ENCODE measurements around the gene ZMYND11. TPM values are rescaled to one million over a fixed set of nuclear protein-coding genes. Genes with fewer than 3 reads are reported as not detected.
A peak's percentile ranks its signal among the peaks of the same experiment; 100 is the strongest.

ZMYND11 gene
- polyA plus RNA-seq, 1 of the 3 experiments (the other 2 are of a cell fraction) = 33.1 TPM

- H3K27ac ChIP-seq (ENCODE audit: low read depth in 2 of 2, low read length in 1 of 2) = no peak overlapping the region
- H3K9ac ChIP-seq = no peak overlapping the region
- H3K27me3 ChIP-seq (ENCODE audit: insufficient read depth) = no peaks in the 10 kb centered on the region
- H3F3A ChIP-seq (replicated peaks; ENCODE audit: insufficient read depth) = peaks cover 5% of the 10 kb centered on the region
- POLR2A ChIA-PET = no interaction called here
- 52% methylated on average over 1 of the region's 1 CpG for WGBS (ENCODE audit: low lambda C conversion rate)
- H3K36me3 ChIP-seq (replicated peaks in 1 of 2; ENCODE audit: control insufficient read depth in 1 of 2, insufficient read depth in 2 of 2, low read length in 1 of 2) = no peaks in the 10 kb centered on the region
- CTCF ChIA-PET = interaction anchor here (0.7 kb wide), 1 partner anchor 11 kb away, joined by 3 read pairs; the partner anchor contains the start of gene ZMYND11
- no peaks in the 10 kb centered on the region for H3K9me3 ChIP-seq
- no peaks in the 10 kb centered on the region for H4K20me1 ChIP-seq (ENCODE audit: insufficient read depth)
- no peak overlapping the region for H2AFZ ChIP-seq (ENCODE audit: low read depth)
- H3K4me2 ChIP-seq = no peak overlapping the region
- H3K79me2 ChIP-seq (ENCODE audit: insufficient read depth) = no peaks in the 10 kb centered on the region
- peaks cover 0 to 2% of the 10 kb centered on the region in 2 experiments; a peak in 3 of 4 replicates for H3K4me1 ChIP-seq (ENCODE audit: control insufficient read depth in 1 of 2, insufficient read depth in 2 of 2, low read depth in 1 of 2, low read length in 1 of 2)
- no peaks in the 10 kb centered on the region for H3K9me2 ChIP-seq
- peak in 1 of 2 experiments; percentile 15; a peak in 1 of 4 replicates for TF ChIP-seq EP300 (IDR thresholded peaks at IDR 0.05; ENCODE audit: borderline replicate concordance in 1 of 2, low read depth in 1 of 2, low read length in 1 of 2)
- peak; percentile 41; the same call in 1 of the 2 replicates for TF ChIP-seq GATA2 (CRISPR knock-in tag; IDR thresholded peaks at IDR 0.05)
- TF ChIP-seq FOSL2 (IDR thresholded peaks at IDR 0.05; ENCODE audit: borderline replicate concordance, low read depth) = no peak
- TF ChIP-seq TCF12 (IDR thresholded peaks at IDR 0.05) = 0 out of 2 replicates have a peak, but pooled peaks have one; percentile 10
- H3K4me3 ChIP-seq (ENCODE audit: low read depth in 2 of 2, low read length in 1 of 2) = no peak overlapping the region
- no peak for DNase-seq
Observed at GRCh38 chr10:124874-125273, 10.4 kb upstream of the ZMYND11 start.

DNA sequence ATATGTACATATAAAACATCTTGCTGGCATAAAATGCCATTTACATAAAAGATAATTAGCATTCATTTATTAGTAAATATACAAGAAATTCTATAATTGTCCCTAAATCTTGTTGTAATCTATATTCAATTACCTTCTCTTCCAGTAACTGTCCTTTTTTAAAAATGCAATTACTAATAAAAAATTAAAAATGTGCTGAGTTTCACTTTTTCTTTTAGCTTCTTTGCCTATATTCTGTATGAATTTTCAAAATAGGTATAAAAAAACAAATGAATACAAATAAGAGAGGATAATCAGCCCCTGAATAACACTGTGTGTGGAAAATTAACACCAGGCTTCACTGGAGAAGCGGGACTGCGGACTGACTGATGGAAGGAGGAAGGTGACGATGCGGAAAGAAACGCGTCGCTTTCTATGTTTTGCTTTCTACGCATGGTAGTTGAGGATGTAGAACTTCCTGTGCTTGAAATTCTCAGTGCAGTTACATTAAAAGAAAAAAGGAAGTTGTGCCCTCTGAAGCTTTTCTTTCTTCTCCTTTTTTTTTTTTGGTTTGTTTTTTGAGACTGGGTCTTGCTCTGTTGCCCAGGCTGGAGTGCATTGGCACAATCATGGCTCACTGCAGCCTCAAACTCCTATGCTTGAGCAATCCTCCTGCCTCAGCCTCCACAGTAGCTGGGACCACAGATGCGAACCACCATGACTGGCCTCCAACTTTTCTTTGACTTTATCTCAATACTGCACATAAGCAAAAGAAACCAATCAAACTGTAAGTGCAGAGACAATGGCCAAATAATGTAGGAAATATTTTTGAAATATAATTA, 7.4 kb upstream of the ZMYND11 start:
- H2AFZ ChIP-seq (ENCODE audit: low read depth) = no peak overlapping the region
- H3K9ac ChIP-seq = no peak overlapping the region
- H3K27ac ChIP-seq (ENCODE audit: low read depth in 2 of 2, low read length in 1 of 2) = no peak overlapping the region
- TF ChIP-seq MXI1 (IDR thresholded peaks at IDR 0.05; ENCODE audit: low read depth, low read length) (no peak), TCF12 (IDR thresholded peaks at IDR 0.05) (no peak)
- ChIA-PET CTCF (interaction anchor here (2.5 kb wide), 1 partner anchor 53 kb away, joined by 10 read pairs; no protein-coding TSS in a partner anchor), POLR2A (no interaction called here)
- H3K9me3 ChIP-seq = no peaks in the 10 kb centered on the region
- peaks cover 9% of the 10 kb centered on the region for H3F3A ChIP-seq (replicated peaks; ENCODE audit: insufficient read depth)
- H3K27me3 ChIP-seq (ENCODE audit: insufficient read depth) = no peaks in the 10 kb centered on the region
- no peaks in the 10 kb centered on the region for H3K9me2 ChIP-seq
- DNase-seq = no peak
- no peaks in the 10 kb centered on the region for H3K36me3 ChIP-seq (replicated peaks in 1 of 2; ENCODE audit: control insufficient read depth in 1 of 2, insufficient read depth in 2 of 2, low read length in 1 of 2)
- no peak overlapping the region for H3K4me2 ChIP-seq
- WGBS (ENCODE audit: low lambda C conversion rate) = 95% methylated on average over 9 of the region's 9 CpGs
- no peak overlapping the region for H3K4me3 ChIP-seq (ENCODE audit: low read depth in 2 of 2, low read length in 1 of 2)
- H3K4me1 ChIP-seq (ENCODE audit: control insufficient read depth in 1 of 2, insufficient read depth in 2 of 2, low read depth in 1 of 2, low read length in 1 of 2) = peaks cover 4 to 7% of the 10 kb centered on the region in 2 experiments; a peak in 3 of 4 replicates
- H4K20me1 ChIP-seq (ENCODE audit: insufficient read depth) = no peaks in the 10 kb centered on the region
- peaks cover 20% of the 10 kb centered on the region; the same call in 1 of the 2 replicates for H3K79me2 ChIP-seq (ENCODE audit: insufficient read depth)

- Histone ChIP-seq H3K27me3 (ENCODE audit: insufficient read depth) (no peaks in the 10 kb centered on the region), H3K4me1 (ENCODE audit: control insufficient read depth in 1 of 2, insufficient read depth in 2 of 2, low read depth in 1 of 2, low read length in 1 of 2) (peaks cover 4 to 16% of the 10 kb centered on the region in 2 experiments; a peak in 3 of 4 replicates), H3K79me2 (ENCODE audit: insufficient read depth) (peaks cover 35% of the 10 kb centered on the region), H3K9me2 (no peaks in the 10 kb centered on the region), H3K4me3 (ENCODE audit: low read depth in 2 of 2, low read length in 1 of 2) (no peak overlapping the region), H3F3A (replicated peaks; ENCODE audit: insufficient read depth) (peaks cover 16% of the 10 kb centered on the region), H3K36me3 (replicated peaks in 1 of 2; ENCODE audit: control insufficient read depth in 1 of 2, insufficient read depth in 2 of 2, low read length in 1 of 2) (no peaks in the 10 kb centered on the region), H3K4me2 (no peak overlapping the region), H4K20me1 (ENCODE audit: insufficient read depth) (no peaks in the 10 kb centered on the region), H3K9ac (no peak overlapping the region), H2AFZ (ENCODE audit: low read depth) (no peak overlapping the region), H3K27ac (ENCODE audit: low read depth in 2 of 2, low read length in 1 of 2) (no peak overlapping the region), H3K9me3 (no peaks in the 10 kb centered on the region)
- no peak for DNase-seq
- ChIA-PET POLR2A (no interaction called here), CTCF (interaction anchor here (0.8 to 1.4 kb wide), 2 partner anchors 43 to 54 kb away, joined by 3 to 4 read pairs; no protein-coding TSS in a partner anchor)
- 58% methylated on average over 4 of the region's 4 CpGs for WGBS (ENCODE audit: low lambda C conversion rate)
- TF ChIP-seq EP300 (IDR thresholded peaks at IDR 0.05; ENCODE audit: borderline replicate concordance in 1 of 2, low read depth in 1 of 2, low read length in 1 of 2) (no peak), ELF1 (IDR thresholded peaks at IDR 0.05) (no peak), GABPA (IDR thresholded peaks at IDR 0.05; ENCODE audit: low read depth) (no peak), RCOR1 (IDR thresholded peaks at IDR 0.05; ENCODE audit: low read length) (no peak), MXI1 (IDR thresholded peaks at IDR 0.05; ENCODE audit: low read depth, low read length) (no peak), YY1 (IDR thresholded peaks at IDR 0.05; ENCODE audit: low read depth) (no peak), JUND (IDR thresholded peaks at IDR 0.05) (no peak), NRF1 (IDR thresholded peaks at IDR 0.05; ENCODE audit: low read depth, low read length) (no peak), SIN3A (IDR thresholded peaks at IDR 0.05; ENCODE audit: borderline replicate concordance, low read depth, low read length) (no peak), FOXM1 (IDR thresholded peaks at IDR 0.05; ENCODE audit: low read depth) (no peak)
- TF ChIP-seq, protein P1, sequence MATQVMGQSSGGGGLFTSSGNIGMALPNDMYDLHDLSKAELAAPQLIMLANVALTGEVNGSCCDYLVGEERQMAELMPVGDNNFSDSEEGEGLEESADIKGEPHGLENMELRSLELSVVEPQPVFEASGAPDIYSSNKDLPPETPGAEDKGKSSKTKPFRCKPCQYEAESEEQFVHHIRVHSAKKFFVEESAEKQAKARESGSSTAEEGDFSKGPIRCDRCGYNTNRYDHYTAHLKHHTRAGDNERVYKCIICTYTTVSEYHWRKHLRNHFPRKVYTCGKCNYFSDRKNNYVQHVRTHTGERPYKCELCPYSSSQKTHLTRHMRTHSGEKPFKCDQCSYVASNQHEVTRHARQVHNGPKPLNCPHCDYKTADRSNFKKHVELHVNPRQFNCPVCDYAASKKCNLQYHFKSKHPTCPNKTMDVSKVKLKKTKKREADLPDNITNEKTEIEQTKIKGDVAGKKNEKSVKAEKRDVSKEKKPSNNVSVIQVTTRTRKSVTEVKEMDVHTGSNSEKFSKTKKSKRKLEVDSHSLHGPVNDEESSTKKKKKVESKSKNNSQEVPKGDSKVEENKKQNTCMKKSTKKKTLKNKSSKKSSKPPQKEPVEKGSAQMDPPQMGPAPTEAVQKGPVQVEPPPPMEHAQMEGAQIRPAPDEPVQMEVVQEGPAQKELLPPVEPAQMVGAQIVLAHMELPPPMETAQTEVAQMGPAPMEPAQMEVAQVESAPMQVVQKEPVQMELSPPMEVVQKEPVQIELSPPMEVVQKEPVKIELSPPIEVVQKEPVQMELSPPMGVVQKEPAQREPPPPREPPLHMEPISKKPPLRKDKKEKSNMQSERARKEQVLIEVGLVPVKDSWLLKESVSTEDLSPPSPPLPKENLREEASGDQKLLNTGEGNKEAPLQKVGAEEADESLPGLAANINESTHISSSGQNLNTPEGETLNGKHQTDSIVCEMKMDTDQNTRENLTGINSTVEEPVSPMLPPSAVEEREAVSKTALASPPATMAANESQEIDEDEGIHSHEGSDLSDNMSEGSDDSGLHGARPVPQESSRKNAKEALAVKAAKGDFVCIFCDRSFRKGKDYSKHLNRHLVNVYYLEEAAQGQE (IDR thresholded peaks at IDR 0.05; ENCODE audit: low read depth, low read length) = no peak
- TF ChIP-seq, protein P2, sequence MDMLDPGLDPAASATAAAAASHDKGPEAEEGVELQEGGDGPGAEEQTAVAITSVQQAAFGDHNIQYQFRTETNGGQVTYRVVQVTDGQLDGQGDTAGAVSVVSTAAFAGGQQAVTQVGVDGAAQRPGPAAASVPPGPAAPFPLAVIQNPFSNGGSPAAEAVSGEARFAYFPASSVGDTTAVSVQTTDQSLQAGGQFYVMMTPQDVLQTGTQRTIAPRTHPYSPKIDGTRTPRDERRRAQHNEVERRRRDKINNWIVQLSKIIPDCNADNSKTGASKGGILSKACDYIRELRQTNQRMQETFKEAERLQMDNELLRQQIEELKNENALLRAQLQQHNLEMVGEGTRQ (IDR thresholded peaks at IDR 0.05; ENCODE audit: borderline replicate concordance, low read depth, low read length) = no peak
- TF ChIP-seq, protein P3, sequence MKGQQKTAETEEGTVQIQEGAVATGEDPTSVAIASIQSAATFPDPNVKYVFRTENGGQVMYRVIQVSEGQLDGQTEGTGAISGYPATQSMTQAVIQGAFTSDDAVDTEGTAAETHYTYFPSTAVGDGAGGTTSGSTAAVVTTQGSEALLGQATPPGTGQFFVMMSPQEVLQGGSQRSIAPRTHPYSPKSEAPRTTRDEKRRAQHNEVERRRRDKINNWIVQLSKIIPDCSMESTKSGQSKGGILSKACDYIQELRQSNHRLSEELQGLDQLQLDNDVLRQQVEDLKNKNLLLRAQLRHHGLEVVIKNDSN (IDR thresholded peaks at IDR 0.05; ENCODE audit: borderline replicate concordance, low read depth) = no peak
Observed at GRCh38 chr10:129810-130209, 5.4 kb upstream of the ZMYND11 start.

Measured in SK-N-SH (cell line).